Measurements from ENCODE around the gene GIT1.

The GIT1 gene

DNA sequence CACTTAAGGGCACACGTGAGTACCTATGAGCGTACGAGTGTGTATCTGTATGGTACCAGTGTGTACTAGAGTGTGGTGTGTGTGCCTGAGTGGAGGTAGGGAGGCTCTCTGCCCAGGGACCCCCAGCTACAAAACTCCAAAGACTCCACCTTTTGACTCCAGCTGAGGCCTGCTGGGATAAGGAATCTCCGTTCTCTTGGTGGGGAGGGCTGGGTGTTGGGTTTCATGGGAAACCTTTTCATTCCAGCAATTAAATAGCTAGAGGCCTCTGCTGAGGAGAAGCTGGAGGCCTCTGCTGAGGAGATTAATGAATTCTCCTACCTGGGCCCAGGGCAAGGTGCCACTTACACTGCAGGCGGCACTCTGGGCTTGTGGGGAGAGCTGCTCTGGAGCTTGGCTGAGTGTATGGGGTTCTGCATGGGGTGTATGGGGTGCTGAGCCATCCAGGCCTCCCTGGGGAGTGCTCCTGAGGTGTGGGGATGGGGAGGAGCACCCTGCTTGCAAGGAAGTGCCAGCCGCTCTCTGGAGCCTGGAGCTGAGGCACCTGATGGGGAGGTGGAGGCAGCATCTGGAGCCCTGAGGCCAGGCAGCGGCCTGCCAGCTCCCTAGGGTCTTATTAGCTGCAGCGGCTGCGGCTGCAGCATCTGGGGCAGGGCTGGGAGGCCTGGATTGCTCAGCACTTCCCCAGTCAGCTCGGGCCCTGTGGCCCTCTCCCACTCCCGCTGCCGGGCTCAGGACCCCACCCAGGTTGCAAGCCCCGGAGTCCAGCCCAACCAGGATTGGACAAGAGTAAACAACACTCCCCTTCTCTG lies 8.1 kb upstream of the GIT1 start:
- ChIA-PET POLR2A (interaction anchor here (0.7 to 1.4 kb wide), 2 partner anchors 12 to 25 kb away, joined by 3 to 4 read pairs; partner anchors contain the start of gene CORO6), CTCF (interaction anchor here (0.9 to 1.7 kb wide), 6 partner anchors 9 to 228 kb away, joined by 3 to 8 read pairs (median 6); no protein-coding TSS in a partner anchor)
- no peak for DNase-seq (ENCODE audit: extremely low spot score)
- TF ChIP-seq FOXA1 (IDR thresholded peaks at IDR 0.05) (no peak), HDGF (IDR thresholded peaks at IDR 0.05; ENCODE audit: borderline replicate concordance) (0 out of 2 replicates have a peak, but pooled peaks have one; percentile 59), CTBP1 (IDR thresholded peaks at IDR 0.05; ENCODE audit: borderline replicate concordance) (no peak)

DNA sequence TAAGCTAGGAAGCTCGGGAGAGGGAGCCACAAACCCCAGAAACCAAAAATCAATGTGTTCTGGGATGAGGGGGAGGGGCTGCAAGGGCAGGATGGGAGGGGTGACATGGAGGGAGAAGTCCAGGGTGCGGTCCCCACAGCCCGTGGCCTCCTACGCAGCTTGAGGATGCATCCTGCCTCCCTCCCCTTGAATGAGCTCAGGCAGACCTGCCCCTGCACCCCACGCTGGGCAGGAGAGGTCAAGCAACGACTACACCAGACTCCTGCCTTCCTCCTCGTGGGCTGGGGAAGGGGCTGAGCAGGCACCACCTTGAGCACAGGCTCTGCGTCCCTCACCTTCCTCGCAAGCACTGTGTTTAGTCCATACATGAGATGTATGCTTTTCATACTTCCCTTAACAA lies 7.4 kb upstream of the GIT1 start:
- ChIA-PET CTCF (interaction anchor here (1.1 to 1.7 kb wide), 4 partner anchors 16 to 227 kb away, joined by 3 to 8 read pairs (median 7); no protein-coding TSS in a partner anchor), POLR2A (interaction anchor here (0.7 to 1.4 kb wide), 3 partner anchors 12 to 27 kb away, joined by 3 to 4 read pairs (median 4); partner anchors contain the start of gene CORO6)
- TF ChIP-seq ARNT (IDR thresholded peaks at IDR 0.05) (no peak), NFRKB (IDR thresholded peaks at IDR 0.05) (no peak), CTBP1 (IDR thresholded peaks at IDR 0.05; ENCODE audit: borderline replicate concordance) (no peak), FOXM1 (IDR thresholded peaks at IDR 0.05; ENCODE audit: borderline replicate concordance) (no peak), L3MBTL2 (conservative IDR thresholded peaks at IDR 0.05) (no peak), ELF4 (IDR thresholded peaks at IDR 0.05) (no peak), FOXA1 (IDR thresholded peaks at IDR 0.05) (no peak), SUZ12 (IDR thresholded peaks at IDR 0.05) (no peak), SP1 (IDR thresholded peaks at IDR 0.05) (no peak), BHLHE40 (IDR thresholded peaks at IDR 0.05; ENCODE audit: borderline replicate concordance) (no peak), FOXK2 (IDR thresholded peaks at IDR 0.05) (no peak), LEF1 (IDR thresholded peaks at IDR 0.05; ENCODE audit: borderline replicate concordance) (no peak), TARDBP (IDR thresholded peaks at IDR 0.05) (no peak), HDGF (IDR thresholded peaks at IDR 0.05; ENCODE audit: borderline replicate concordance) (no peak)
- TF ChIP-seq, protein P1, sequence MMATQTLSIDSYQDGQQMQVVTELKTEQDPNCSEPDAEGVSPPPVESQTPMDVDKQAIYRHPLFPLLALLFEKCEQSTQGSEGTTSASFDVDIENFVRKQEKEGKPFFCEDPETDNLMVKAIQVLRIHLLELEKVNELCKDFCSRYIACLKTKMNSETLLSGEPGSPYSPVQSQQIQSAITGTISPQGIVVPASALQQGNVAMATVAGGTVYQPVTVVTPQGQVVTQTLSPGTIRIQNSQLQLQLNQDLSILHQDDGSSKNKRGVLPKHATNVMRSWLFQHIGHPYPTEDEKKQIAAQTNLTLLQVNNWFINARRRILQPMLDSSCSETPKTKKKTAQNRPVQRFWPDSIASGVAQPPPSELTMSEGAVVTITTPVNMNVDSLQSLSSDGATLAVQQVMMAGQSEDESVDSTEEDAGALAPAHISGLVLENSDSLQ (IDR thresholded peaks at IDR 0.05), result no peak
- DNase-seq (ENCODE audit: extremely low spot score), result no peak

DNA sequence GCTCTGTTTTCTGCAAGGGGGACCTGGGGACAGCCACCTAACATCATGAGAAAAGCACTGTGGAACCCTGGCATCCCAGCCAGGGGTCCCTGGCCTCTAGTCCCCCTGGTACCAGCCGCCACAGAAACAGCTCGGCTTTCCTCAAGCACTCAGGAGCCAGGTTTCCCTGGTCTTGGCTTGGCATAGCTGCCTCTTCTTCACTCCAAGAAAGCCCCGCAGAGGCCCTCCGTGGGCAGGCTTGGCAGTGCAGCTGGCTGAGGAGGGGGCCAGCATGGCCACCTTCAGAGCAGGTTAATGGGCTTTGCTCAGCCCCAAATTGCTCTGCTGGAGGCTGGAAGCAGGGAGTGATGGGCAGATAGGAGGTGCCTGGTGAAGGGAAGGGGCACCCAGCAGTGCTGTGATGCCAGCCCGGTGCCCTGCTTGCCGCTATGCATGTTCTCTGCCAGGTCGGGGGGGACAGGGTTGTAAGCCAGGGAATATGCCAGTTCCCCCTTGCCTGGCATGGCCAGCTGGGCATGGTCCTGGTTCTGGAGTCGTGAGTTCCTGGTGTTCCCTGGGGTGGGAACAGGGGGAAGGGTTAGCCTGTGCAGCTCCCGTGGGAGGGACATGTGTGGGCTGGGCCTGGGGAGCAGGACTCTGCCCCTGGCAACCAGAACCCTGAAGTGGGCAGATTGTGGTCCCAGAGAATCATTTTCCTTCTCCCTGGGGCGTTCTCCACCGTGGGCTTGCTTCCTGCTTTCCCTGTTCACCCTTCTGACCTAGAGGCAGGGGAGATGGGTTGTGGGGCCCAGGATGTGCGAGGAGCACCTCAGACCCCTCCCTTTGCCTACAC lies 6.7 kb upstream of the GIT1 start:
- ChIA-PET CTCF (interaction anchor here (1.0 kb wide), 1 partner anchor 15 kb away, joined by 3 read pairs; no protein-coding TSS in a partner anchor), POLR2A (interaction anchor here (1.0 kb wide), 1 partner anchor 28 kb away, joined by 4 read pairs; no protein-coding TSS in a partner anchor)
- no peak for DNase-seq (ENCODE audit: extremely low spot score)
- no peak for TF ChIP-seq NFRKB (IDR thresholded peaks at IDR 0.05)
- TF ChIP-seq, protein P1 (IDR thresholded peaks at IDR 0.05), result no peak
- TF ChIP-seq SP1 (IDR thresholded peaks at IDR 0.05), result no peak
- TF ChIP-seq ELF4 (IDR thresholded peaks at IDR 0.05), result no peak
- no peak for TF ChIP-seq BHLHE40 (IDR thresholded peaks at IDR 0.05; ENCODE audit: borderline replicate concordance)
- no peak for TF ChIP-seq FOXK2 (IDR thresholded peaks at IDR 0.05)
- no peak for TF ChIP-seq L3MBTL2 (conservative IDR thresholded peaks at IDR 0.05)
- no peak for TF ChIP-seq FOXA1 (IDR thresholded peaks at IDR 0.05)
- no peak for TF ChIP-seq LEF1 (IDR thresholded peaks at IDR 0.05; ENCODE audit: borderline replicate concordance)
- TF ChIP-seq ZNF384 (IDR thresholded peaks at IDR 0.05), result no peak
- TF ChIP-seq TARDBP (IDR thresholded peaks at IDR 0.05), result no peak
- TF ChIP-seq SUZ12 (IDR thresholded peaks at IDR 0.05), result no peak
- TF ChIP-seq HDGF (IDR thresholded peaks at IDR 0.05; ENCODE audit: borderline replicate concordance), result no peak
- no peak for TF ChIP-seq ARNT (IDR thresholded peaks at IDR 0.05)

DNA sequence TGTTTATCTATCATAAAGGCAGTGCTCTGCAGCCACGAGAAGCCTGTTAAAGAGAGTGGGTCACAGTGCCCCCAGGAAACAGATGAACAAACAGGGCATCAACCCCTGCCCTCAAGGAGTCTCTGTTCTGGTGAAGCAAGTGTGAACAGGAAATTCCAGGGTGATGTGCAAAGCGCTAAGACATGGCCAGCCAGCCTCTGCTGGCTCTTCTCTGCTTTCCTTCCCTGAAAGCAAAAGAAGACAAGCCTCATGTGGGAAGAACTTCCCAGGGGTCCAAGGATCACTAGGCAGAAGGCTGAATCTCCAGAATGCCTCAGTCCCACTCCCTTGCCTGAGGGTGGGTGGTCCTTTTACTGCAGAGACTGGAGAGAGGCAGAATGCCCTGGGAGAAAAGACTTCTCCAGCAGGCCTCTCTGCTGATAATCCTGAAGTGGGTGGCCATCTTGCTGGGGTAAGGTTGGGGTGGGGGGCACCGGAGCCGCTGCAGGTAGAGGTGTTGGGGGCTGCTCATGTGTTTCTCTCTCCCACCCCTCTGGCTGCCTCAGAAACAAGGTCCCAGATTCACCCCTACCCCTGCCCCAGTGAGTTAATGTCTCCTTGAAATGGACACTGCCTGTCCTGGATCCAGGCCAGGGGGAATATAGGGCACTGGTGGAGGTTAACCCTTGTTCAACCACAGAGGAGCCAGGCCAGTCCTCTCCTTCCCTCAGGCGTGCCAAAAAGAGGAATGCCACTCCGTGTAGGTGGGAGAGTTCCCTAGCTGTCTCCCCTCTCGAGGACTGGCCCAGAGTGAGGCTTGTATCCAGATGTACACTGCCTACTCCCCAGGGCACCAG lies 5.9 kb upstream of the GIT1 start:
- POLR2A ChIA-PET, result interaction anchor here (1.0 kb wide), 1 partner anchor 29 kb away, joined by 4 read pairs; no protein-coding TSS in a partner anchor
- CTCF ChIA-PET, result interaction anchor here (1.0 to 1.2 kb wide), 2 partner anchors 14 to 25 kb away, joined by 3 to 4 read pairs; no protein-coding TSS in a partner anchor
- TF ChIP-seq FOXA1 (IDR thresholded peaks at IDR 0.05), result no peak
- TF ChIP-seq SP1 (IDR thresholded peaks at IDR 0.05), result no peak
- TF ChIP-seq NFRKB (IDR thresholded peaks at IDR 0.05), result no peak
- TF ChIP-seq L3MBTL2 (conservative IDR thresholded peaks at IDR 0.05), result no peak
- no peak for TF ChIP-seq ARNT (IDR thresholded peaks at IDR 0.05)
- no peak for TF ChIP-seq TARDBP (IDR thresholded peaks at IDR 0.05)
- TF ChIP-seq, protein P1 (IDR thresholded peaks at IDR 0.05), result no peak
- TF ChIP-seq HDGF (IDR thresholded peaks at IDR 0.05; ENCODE audit: borderline replicate concordance), result no peak
- TF ChIP-seq ZNF384 (IDR thresholded peaks at IDR 0.05), result no peak
- no peak for TF ChIP-seq ELF4 (IDR thresholded peaks at IDR 0.05)
- no peak for TF ChIP-seq FOXK2 (IDR thresholded peaks at IDR 0.05)
- TF ChIP-seq LEF1 (IDR thresholded peaks at IDR 0.05; ENCODE audit: borderline replicate concordance), result no peak
- no peak for TF ChIP-seq BHLHE40 (IDR thresholded peaks at IDR 0.05; ENCODE audit: borderline replicate concordance)
- no peak for TF ChIP-seq SUZ12 (IDR thresholded peaks at IDR 0.05)
- no peak for TF ChIP-seq CTBP1 (IDR thresholded peaks at IDR 0.05; ENCODE audit: borderline replicate concordance)
- TF ChIP-seq FOXM1 (IDR thresholded peaks at IDR 0.05; ENCODE audit: borderline replicate concordance), result no peak

More for the DNA sequence above, 5.9 kb upstream of the GIT1 start:
- no peak for DNase-seq (ENCODE audit: extremely low spot score)

Data from HEK293T (cell line).